HCT116 (cell line): ENCODE data around the gene B3GNT2.

Experiments used
- CEBPB ChIP-seq: IDR thresholded peaks from 2 replicates; pipeline ENCODE4 v1.6.1; 2012; ENCODE audit warnings: low read depth
- EZH2phosphoT487 ChIP-seq: fragments of 200-600 bp; IDR thresholded peaks from 2 replicates; pipeline ENCODE4 v1.6.1; 2018; ENCODE audit warnings: antibody characterized with exemption, borderline replicate concordance
- POLR2A ChIP-seq: IDR thresholded peaks from 2 replicates; pipeline ENCODE4 v1.7.0; 2011; ENCODE audit warnings: borderline replicate concordance; ENCODE audit not compliant: insufficient read depth, insufficient read length; ENCODE audit errors: extremely low read depth
- POLR2AphosphoS5 ChIP-seq: IDR thresholded peaks from 2 replicates; pipeline ENCODE4 v1.6.1; 2011; ENCODE audit warnings: mild to moderate bottlenecking, low read depth, low read length, moderate library complexity
- SP1 ChIP-seq: IDR thresholded peaks from 2 replicates; pipeline ENCODE4 v1.6.1; 2012; ENCODE audit warnings: low read depth
- TCF7L2 ChIP-seq: IDR thresholded peaks from 2 replicates; pipeline ENCODE4 v1.7.0; 2011; ENCODE audit warnings: borderline replicate concordance, inconsistent platforms; ENCODE audit not compliant: insufficient read depth, insufficient read length; ENCODE audit errors: extremely low read depth
- YY1 ChIP-seq: IDR thresholded peaks from 2 replicates; pipeline ENCODE4 v1.6.1; 2011; ENCODE audit warnings: low read length, low read depth, moderate library complexity, mild to moderate bottlenecking; ENCODE audit not compliant: insufficient replicate concordance; ENCODE audit errors: extremely low read depth
- ZFX ChIP-seq: fragments of 450-650 bp; IDR thresholded peaks from 2 replicates; pipeline ENCODE4 v1.6.1; 2017
- ZNF274 ChIP-seq: fragments of 200-500 bp; sonication (Bioruptor generic); IDR thresholded peaks from 2 replicates; pipeline ENCODE4 v1.6.1; 2014; ENCODE audit warnings: mild to moderate bottlenecking, low read depth, low read length, inconsistent platforms
- TF ChIP-seq, protein P1 (sequence below), 3 experiments: fragments of 200-600 bp in 1 of 3; sonication (generic) in 1 of 3; IDR thresholded peaks in 2 of 3; conservative IDR thresholded peaks in 1 of 3; 2 replicates each; pipeline ENCODE4 v1.5.1; 2012 to 2017; ENCODE audit warnings: low read depth in 2 of 3, low read length in 2 of 3, antibody characterized with exemption in 1 of 3, borderline replicate concordance in 1 of 3, control low read depth in 1 of 3, mild to moderate bottlenecking in 1 of 3, mixed read lengths in 1 of 3, mixed run types in 1 of 3, moderate library complexity in 1 of 3; ENCODE audit not compliant: insufficient read depth in 1 of 3
- TF ChIP-seq, protein P2 (sequence below): IDR thresholded peaks from 2 replicates; pipeline ENCODE4 v1.6.1; 2012
- TF ChIP-seq, protein P3 (sequence below): IDR thresholded peaks from 2 replicates; pipeline ENCODE4 v1.6.1; 2012

DNA sequence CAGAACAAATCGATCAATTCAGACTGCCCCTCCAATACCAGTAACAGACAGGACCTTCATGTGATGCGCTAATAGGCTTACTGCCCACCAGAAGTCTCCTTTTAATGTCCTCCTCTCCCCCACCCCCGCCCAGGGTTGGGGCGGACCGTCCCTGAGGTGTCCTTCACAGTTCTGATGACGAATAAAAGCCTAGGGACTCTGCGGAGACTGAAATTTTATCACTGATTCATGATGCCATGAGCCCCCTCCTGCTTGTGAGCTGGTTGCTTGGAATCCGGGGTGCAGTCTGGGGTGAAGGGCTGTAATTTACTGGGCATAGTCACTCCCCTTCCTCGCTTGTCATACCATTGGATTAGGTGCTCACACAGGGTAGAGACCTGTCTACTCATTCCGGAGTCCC lies 42.3 kb downstream of the B3GNT2 start:
- no peak for TF ChIP-seq CEBPB
- TF ChIP-seq POLR2A = no peak
- no peak for TF ChIP-seq YY1
- TF ChIP-seq, protein P1, sequence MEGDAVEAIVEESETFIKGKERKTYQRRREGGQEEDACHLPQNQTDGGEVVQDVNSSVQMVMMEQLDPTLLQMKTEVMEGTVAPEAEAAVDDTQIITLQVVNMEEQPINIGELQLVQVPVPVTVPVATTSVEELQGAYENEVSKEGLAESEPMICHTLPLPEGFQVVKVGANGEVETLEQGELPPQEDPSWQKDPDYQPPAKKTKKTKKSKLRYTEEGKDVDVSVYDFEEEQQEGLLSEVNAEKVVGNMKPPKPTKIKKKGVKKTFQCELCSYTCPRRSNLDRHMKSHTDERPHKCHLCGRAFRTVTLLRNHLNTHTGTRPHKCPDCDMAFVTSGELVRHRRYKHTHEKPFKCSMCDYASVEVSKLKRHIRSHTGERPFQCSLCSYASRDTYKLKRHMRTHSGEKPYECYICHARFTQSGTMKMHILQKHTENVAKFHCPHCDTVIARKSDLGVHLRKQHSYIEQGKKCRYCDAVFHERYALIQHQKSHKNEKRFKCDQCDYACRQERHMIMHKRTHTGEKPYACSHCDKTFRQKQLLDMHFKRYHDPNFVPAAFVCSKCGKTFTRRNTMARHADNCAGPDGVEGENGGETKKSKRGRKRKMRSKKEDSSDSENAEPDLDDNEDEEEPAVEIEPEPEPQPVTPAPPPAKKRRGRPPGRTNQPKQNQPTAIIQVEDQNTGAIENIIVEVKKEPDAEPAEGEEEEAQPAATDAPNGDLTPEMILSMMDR (IDR thresholded peaks at IDR 0.05 in 2 of 3, conservative IDR thresholded peaks at IDR 0.05 in 1 of 3; ENCODE audit: borderline replicate concordance in 1 of 3, insufficient read depth in 1 of 3, low read depth in 2 of 3, low read length in 2 of 3) = no peak
- TF ChIP-seq ZFX = no peak
- TF ChIP-seq EZH2phosphoT487 = no peak
- TF ChIP-seq POLR2AphosphoS5 = no peak
- TF ChIP-seq, protein P2, sequence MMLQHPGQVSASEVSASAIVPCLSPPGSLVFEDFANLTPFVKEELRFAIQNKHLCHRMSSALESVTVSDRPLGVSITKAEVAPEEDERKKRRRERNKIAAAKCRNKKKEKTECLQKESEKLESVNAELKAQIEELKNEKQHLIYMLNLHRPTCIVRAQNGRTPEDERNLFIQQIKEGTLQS = no peak
- TF ChIP-seq TCF7L2 = no peak
- TF ChIP-seq SP1 = no peak
- TF ChIP-seq ZNF274 = no peak
- TF ChIP-seq, protein P3, sequence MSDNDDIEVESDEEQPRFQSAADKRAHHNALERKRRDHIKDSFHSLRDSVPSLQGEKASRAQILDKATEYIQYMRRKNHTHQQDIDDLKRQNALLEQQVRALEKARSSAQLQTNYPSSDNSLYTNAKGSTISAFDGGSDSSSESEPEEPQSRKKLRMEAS = no peak
